GM23338 (cell line): Measurements from ENCODE around the gene MORC1. TPM values are rescaled to one million over a fixed set of nuclear protein-coding genes. Genes with fewer than 3 reads are reported as not detected.

Source experiments
- ATAC-seq: fragments of 200-7000 bp; cut with Tn5 transposase; 3 replicates; pipeline ENCODE4 v1.9.1; 2020
- DNase-seq: peaks from one replicate; pipeline ENCODE4 v3.0.0-alpha.2; 2015; ENCODE audit warnings: low spot score
- H2AFZ ChIP-seq: fragments of 200-600 bp; sonication (generic); 2 replicates; pipeline ENCODE4 v1.8.0; 2016; ENCODE audit warnings: antibody characterized with exemption, mild to moderate bottlenecking, moderate library complexity
- H3F3A ChIP-seq: fragments of 200-600 bp; sonication (generic); replicated peaks from 2 replicates; pipeline ENCODE4 v1.8.0; 2017; ENCODE audit warnings: antibody characterized with exemption, mixed run types, low read depth
- H3K27ac ChIP-seq: fragments of 200-600 bp; sonication (generic); 2 replicates; pipeline ENCODE4 v1.6.1; 2016; ENCODE audit warnings: low read depth
- H3K27me3 ChIP-seq: fragments of 200-600 bp; sonication (generic); 2 replicates; pipeline ENCODE4 v1.8.0; 2016; ENCODE audit warnings: mild to moderate bottlenecking, mixed run types, moderate library complexity; ENCODE audit not compliant: insufficient read depth
- H3K36me3 ChIP-seq: fragments of 200-600 bp; sonication (generic); 2 replicates; pipeline ENCODE4 v1.8.0; 2016; ENCODE audit warnings: mild to moderate bottlenecking; ENCODE audit not compliant: insufficient read depth
- H3K4me1 ChIP-seq: fragments of 200-600 bp; sonication (generic); 2 replicates; pipeline ENCODE4 v1.8.0; 2016; ENCODE audit warnings: mild to moderate bottlenecking, moderate library complexity; ENCODE audit not compliant: insufficient read depth
- H3K4me2 ChIP-seq: fragments of 200-600 bp; sonication (generic); 2 replicates; pipeline ENCODE4 v1.7.1; 2017; ENCODE audit warnings: mixed run types
- H3K4me3 ChIP-seq: fragments of 200-600 bp; sonication (generic); 2 replicates; pipeline ENCODE4 v1.6.1; 2016; ENCODE audit warnings: mixed run types
- H3K79me2 ChIP-seq: fragments of 200-600 bp; sonication (generic); replicated peaks from 2 replicates; pipeline ENCODE4 v1.8.0; 2017; ENCODE audit warnings: mild to moderate bottlenecking; ENCODE audit not compliant: insufficient read depth
- H3K9me2 ChIP-seq: fragments of 200-600 bp; sonication (generic); 2 replicates; pipeline ENCODE4 v1.8.0; 2017; ENCODE audit not compliant: insufficient read depth
- H4K20me1 ChIP-seq: fragments of 200-600 bp; sonication (generic); replicated peaks from 2 replicates; pipeline ENCODE4 v1.8.0; 2017; ENCODE audit warnings: mild to moderate bottlenecking; ENCODE audit not compliant: insufficient read depth
- H3K27ac Mint-ChIP-seq: 2 replicates; pipeline ENCODE4 v1.8.0; 2020; ENCODE audit warnings: inconsistent platforms, mild to moderate bottlenecking, moderate library complexity, mixed read lengths
- H3K27me3 Mint-ChIP-seq: 3 replicates; pipeline ENCODE4 v1.8.0; 2022; ENCODE audit warnings: low read depth, mild to moderate bottlenecking, moderate library complexity, mixed read lengths, inconsistent platforms; ENCODE audit not compliant: insufficient read depth, poor library complexity
- H3K36me3 Mint-ChIP-seq: 3 replicates; pipeline ENCODE4 v1.8.0; 2021; ENCODE audit warnings: low read depth, mild to moderate bottlenecking, inconsistent platforms, moderate library complexity, mixed read lengths
- H3K4me1 Mint-ChIP-seq: 3 replicates; pipeline ENCODE4 v1.8.0; 2020; ENCODE audit warnings: mild to moderate bottlenecking, inconsistent platforms, mixed read lengths
- H3K4me3 Mint-ChIP-seq: 3 replicates; pipeline ENCODE4 v1.8.0; 2021; ENCODE audit warnings: moderate library complexity, mild to moderate bottlenecking, inconsistent platforms, mixed read lengths
- H3K9me3 Mint-ChIP-seq: 3 replicates; pipeline ENCODE4 v1.8.0; 2020; ENCODE audit warnings: moderate library complexity, mild to moderate bottlenecking, inconsistent platforms, mixed read lengths
- CREB1 ChIP-seq: fragments of 250-450 bp; sonication (Bioruptor Pico); IDR thresholded peaks from 2 replicates; pipeline ENCODE4 v1.5.0; 2020; ENCODE audit warnings: low read depth, mild to moderate bottlenecking, moderate library complexity
- EZH2phosphoT487 ChIP-seq: fragments of 200-600 bp; sonication (generic); IDR thresholded peaks from one replicate; pipeline ENCODE4 v1.8.1; 2018; ENCODE audit warnings: antibody characterized with exemption; ENCODE audit not compliant: unreplicated experiment
- JUNB ChIP-seq: IDR thresholded peaks from one replicate; pipeline ENCODE4 v1.6.1; 2016; ENCODE audit warnings: antibody characterized with exemption; ENCODE audit not compliant: unreplicated experiment
- NANOG ChIP-seq: IDR thresholded peaks from 2 replicates; pipeline ENCODE4 v1.6.1; 2016; ENCODE audit warnings: antibody characterized with exemption, borderline replicate concordance
- POLR2AphosphoS5 ChIP-seq: IDR thresholded peaks from 2 replicates; pipeline ENCODE4 v1.6.1; 2016; ENCODE audit warnings: antibody characterized with exemption, low read depth
- STAT1 ChIP-seq: IDR thresholded peaks from one replicate; pipeline ENCODE4 v1.6.1; 2016; ENCODE audit warnings: antibody characterized with exemption; ENCODE audit not compliant: unreplicated experiment
- ZNF114 ChIP-seq: fragments of 250-450 bp; sonication (Bioruptor Pico); IDR thresholded peaks from 2 replicates; pipeline ENCODE4 v1.5.0; 2020; ENCODE audit warnings: mild to moderate bottlenecking, moderate library complexity
- ZNF331 ChIP-seq: fragments of 250-450 bp; sonication (Bioruptor Pico); IDR thresholded peaks from 2 replicates; pipeline ENCODE4 v1.5.0; 2020; ENCODE audit warnings: low read depth, mild to moderate bottlenecking, moderate library complexity
- polyA plus RNA-seq: library from polyadenylated mRNA; unstranded; fragments of >200 nt; fragmentation: Nextera tagmentation; extraction: Ambion mirVana; gene quantifications from 2 replicates; pipeline ENCODE4 v1.2.1, GENCODE V29; 2016
- total RNA-seq: library from RNA; depleted of rRNA; stranded (reverse); fragments of >200 nt; shearing (Covaris generic); gene quantifications from 2 replicates; pipeline ENCODE4 v1.2.3, GENCODE V29; 2014
- TF ChIP-seq, protein P1 (sequence below): IDR thresholded peaks from one replicate; pipeline ENCODE4 v1.6.1; 2018; ENCODE audit warnings: antibody characterized with exemption; ENCODE audit not compliant: unreplicated experiment
- TF ChIP-seq, protein P2 (sequence below): IDR thresholded peaks from 2 replicates; pipeline ENCODE4 v1.6.1; 2016; ENCODE audit warnings: antibody characterized with exemption
- TF ChIP-seq, protein P3 (sequence below): fragments of 250-450 bp; sonication (Bioruptor Pico); IDR thresholded peaks from 2 replicates; pipeline ENCODE4 v1.5.0; 2020; ENCODE audit warnings: mild to moderate bottlenecking, moderate library complexity

Gene MORC1
- total and polyA plus RNA-seq, 2 experiments from 2014 or later = not detected

DNA sequence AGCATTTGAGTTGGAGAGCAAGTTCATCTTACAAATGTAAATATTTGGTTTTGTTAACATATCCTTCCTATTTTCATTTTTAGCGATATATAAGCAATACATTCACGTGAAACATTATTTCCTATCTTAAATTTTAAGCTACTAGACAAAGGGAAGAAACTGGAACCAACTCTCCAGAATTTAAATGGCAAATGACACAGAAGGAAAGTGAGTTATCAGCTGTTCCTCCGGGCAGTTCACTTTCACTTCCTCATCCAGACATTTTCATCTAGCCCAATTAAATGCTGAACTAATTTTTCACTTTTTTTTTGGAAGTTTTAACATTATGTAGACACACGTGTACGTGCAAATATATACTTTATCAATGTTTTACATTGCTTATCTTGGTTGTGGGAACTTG lies 58.7 kb downstream of the MORC1 start (continued):
- TF ChIP-seq, protein P1, sequence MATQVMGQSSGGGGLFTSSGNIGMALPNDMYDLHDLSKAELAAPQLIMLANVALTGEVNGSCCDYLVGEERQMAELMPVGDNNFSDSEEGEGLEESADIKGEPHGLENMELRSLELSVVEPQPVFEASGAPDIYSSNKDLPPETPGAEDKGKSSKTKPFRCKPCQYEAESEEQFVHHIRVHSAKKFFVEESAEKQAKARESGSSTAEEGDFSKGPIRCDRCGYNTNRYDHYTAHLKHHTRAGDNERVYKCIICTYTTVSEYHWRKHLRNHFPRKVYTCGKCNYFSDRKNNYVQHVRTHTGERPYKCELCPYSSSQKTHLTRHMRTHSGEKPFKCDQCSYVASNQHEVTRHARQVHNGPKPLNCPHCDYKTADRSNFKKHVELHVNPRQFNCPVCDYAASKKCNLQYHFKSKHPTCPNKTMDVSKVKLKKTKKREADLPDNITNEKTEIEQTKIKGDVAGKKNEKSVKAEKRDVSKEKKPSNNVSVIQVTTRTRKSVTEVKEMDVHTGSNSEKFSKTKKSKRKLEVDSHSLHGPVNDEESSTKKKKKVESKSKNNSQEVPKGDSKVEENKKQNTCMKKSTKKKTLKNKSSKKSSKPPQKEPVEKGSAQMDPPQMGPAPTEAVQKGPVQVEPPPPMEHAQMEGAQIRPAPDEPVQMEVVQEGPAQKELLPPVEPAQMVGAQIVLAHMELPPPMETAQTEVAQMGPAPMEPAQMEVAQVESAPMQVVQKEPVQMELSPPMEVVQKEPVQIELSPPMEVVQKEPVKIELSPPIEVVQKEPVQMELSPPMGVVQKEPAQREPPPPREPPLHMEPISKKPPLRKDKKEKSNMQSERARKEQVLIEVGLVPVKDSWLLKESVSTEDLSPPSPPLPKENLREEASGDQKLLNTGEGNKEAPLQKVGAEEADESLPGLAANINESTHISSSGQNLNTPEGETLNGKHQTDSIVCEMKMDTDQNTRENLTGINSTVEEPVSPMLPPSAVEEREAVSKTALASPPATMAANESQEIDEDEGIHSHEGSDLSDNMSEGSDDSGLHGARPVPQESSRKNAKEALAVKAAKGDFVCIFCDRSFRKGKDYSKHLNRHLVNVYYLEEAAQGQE = no peak
- no peak for TF ChIP-seq STAT1
- TF ChIP-seq CREB1 = no peak
- no peak for TF ChIP-seq POLR2AphosphoS5
- TF ChIP-seq ZNF114 (CRISPR knock-in tag) = no peak

DNA sequence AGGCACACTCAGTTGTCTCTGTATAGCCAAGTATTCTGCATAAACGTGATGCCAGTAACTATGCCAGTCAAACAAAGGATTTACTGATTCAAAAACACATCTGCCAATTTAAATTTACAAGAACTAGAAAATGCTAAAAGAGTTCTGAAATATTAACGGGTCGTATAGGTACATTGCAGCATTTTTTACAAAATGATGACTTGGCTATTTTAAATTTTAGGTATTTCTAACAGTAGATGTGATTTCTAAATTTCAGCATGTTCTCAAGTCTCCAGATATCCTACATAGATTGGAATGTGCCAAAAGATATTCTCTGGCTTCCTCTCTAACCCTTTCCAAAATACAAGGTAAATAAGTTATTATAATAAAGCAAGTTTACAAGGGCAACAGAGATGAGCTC lies 60.3 kb downstream of the MORC1 start:
- no peaks in the 10 kb centered on the region for H3K9me3 Mint-ChIP-seq
- DNase-seq = no peak
- Histone ChIP-seq H3F3A (no peaks in the 10 kb centered on the region), H3K9me2 (no peaks in the 10 kb centered on the region), H3K4me2 (no peak overlapping the region), H2AFZ (no peak overlapping the region), H4K20me1 (no peaks in the 10 kb centered on the region), H3K27ac (no peak overlapping the region), H3K36me3 (no peaks in the 10 kb centered on the region), H3K4me3 (no peak overlapping the region), H3K4me1 (no peaks in the 10 kb centered on the region), H3K79me2 (no peaks in the 10 kb centered on the region), H3K27me3 (no peaks in the 10 kb centered on the region)
- no peaks in the 10 kb centered on the region for H3K36me3 Mint-ChIP-seq
- no peak for TF ChIP-seq NANOG
- TF ChIP-seq CREB1 = no peak
- no peak for TF ChIP-seq ZNF114 (CRISPR knock-in tag)
- TF ChIP-seq, protein P2, sequence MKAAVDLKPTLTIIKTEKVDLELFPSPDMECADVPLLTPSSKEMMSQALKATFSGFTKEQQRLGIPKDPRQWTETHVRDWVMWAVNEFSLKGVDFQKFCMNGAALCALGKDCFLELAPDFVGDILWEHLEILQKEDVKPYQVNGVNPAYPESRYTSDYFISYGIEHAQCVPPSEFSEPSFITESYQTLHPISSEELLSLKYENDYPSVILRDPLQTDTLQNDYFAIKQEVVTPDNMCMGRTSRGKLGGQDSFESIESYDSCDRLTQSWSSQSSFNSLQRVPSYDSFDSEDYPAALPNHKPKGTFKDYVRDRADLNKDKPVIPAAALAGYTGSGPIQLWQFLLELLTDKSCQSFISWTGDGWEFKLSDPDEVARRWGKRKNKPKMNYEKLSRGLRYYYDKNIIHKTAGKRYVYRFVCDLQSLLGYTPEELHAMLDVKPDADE = no peak
- TF ChIP-seq JUNB = no peak
- ATAC-seq = no peak
- H3K27me3 Mint-ChIP-seq = no peaks in the 10 kb centered on the region
- no peak overlapping the region for H3K4me3 Mint-ChIP-seq
- no peak overlapping the region for H3K27ac Mint-ChIP-seq
- H3K4me1 Mint-ChIP-seq = peaks cover 26% of the 10 kb centered on the region

DNA sequence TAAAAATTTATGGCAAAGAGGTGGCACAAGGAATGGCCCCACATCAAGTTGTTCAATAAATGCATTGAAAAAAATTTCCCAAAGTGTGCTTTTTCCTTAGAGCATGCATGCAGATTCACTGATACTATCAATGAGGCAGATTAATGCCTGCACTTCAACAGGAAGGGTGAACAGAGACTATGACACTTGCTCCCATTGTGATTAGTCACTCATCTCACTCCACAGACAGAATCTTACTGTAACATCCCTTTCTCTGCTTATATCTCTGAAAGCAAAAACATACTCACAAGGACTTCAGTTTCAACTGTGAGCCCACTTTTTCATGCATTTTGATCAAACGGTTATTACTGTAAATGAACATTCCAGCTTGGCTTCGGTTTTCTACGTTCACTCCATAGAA lies 60.9 kb downstream of the MORC1 start:
- no peaks in the 10 kb centered on the region for H4K20me1 ChIP-seq
- no peaks in the 10 kb centered on the region for H3K36me3 Mint-ChIP-seq
- no peak overlapping the region for H3K27ac ChIP-seq
- no peak overlapping the region for H2AFZ ChIP-seq
- no peaks in the 10 kb centered on the region for H3F3A ChIP-seq
- H3K4me2 ChIP-seq = no peak overlapping the region
- H3K4me1 ChIP-seq = no peaks in the 10 kb centered on the region
- DNase-seq (no peak), ATAC-seq (no peak)
- H3K4me1 Mint-ChIP-seq = peaks cover 26% of the 10 kb centered on the region
- no peak overlapping the region for H3K4me3 ChIP-seq
- no peaks in the 10 kb centered on the region for H3K27me3 Mint-ChIP-seq
- no peaks in the 10 kb centered on the region for H3K9me3 Mint-ChIP-seq
- no peaks in the 10 kb centered on the region for H3K27me3 ChIP-seq
- no peak overlapping the region for H3K4me3 Mint-ChIP-seq
- no peaks in the 10 kb centered on the region for H3K9me2 ChIP-seq
- no peaks in the 10 kb centered on the region for H3K36me3 ChIP-seq
- peak overlapping the region; percentile 65; the same call in 1 of the 2 replicates for H3K27ac Mint-ChIP-seq
- no peaks in the 10 kb centered on the region for H3K79me2 ChIP-seq
- TF ChIP-seq CREB1 (no peak), ZNF331 (no peak), JUNB (no peak), EZH2phosphoT487 (no peak)
- TF ChIP-seq, protein P3, sequence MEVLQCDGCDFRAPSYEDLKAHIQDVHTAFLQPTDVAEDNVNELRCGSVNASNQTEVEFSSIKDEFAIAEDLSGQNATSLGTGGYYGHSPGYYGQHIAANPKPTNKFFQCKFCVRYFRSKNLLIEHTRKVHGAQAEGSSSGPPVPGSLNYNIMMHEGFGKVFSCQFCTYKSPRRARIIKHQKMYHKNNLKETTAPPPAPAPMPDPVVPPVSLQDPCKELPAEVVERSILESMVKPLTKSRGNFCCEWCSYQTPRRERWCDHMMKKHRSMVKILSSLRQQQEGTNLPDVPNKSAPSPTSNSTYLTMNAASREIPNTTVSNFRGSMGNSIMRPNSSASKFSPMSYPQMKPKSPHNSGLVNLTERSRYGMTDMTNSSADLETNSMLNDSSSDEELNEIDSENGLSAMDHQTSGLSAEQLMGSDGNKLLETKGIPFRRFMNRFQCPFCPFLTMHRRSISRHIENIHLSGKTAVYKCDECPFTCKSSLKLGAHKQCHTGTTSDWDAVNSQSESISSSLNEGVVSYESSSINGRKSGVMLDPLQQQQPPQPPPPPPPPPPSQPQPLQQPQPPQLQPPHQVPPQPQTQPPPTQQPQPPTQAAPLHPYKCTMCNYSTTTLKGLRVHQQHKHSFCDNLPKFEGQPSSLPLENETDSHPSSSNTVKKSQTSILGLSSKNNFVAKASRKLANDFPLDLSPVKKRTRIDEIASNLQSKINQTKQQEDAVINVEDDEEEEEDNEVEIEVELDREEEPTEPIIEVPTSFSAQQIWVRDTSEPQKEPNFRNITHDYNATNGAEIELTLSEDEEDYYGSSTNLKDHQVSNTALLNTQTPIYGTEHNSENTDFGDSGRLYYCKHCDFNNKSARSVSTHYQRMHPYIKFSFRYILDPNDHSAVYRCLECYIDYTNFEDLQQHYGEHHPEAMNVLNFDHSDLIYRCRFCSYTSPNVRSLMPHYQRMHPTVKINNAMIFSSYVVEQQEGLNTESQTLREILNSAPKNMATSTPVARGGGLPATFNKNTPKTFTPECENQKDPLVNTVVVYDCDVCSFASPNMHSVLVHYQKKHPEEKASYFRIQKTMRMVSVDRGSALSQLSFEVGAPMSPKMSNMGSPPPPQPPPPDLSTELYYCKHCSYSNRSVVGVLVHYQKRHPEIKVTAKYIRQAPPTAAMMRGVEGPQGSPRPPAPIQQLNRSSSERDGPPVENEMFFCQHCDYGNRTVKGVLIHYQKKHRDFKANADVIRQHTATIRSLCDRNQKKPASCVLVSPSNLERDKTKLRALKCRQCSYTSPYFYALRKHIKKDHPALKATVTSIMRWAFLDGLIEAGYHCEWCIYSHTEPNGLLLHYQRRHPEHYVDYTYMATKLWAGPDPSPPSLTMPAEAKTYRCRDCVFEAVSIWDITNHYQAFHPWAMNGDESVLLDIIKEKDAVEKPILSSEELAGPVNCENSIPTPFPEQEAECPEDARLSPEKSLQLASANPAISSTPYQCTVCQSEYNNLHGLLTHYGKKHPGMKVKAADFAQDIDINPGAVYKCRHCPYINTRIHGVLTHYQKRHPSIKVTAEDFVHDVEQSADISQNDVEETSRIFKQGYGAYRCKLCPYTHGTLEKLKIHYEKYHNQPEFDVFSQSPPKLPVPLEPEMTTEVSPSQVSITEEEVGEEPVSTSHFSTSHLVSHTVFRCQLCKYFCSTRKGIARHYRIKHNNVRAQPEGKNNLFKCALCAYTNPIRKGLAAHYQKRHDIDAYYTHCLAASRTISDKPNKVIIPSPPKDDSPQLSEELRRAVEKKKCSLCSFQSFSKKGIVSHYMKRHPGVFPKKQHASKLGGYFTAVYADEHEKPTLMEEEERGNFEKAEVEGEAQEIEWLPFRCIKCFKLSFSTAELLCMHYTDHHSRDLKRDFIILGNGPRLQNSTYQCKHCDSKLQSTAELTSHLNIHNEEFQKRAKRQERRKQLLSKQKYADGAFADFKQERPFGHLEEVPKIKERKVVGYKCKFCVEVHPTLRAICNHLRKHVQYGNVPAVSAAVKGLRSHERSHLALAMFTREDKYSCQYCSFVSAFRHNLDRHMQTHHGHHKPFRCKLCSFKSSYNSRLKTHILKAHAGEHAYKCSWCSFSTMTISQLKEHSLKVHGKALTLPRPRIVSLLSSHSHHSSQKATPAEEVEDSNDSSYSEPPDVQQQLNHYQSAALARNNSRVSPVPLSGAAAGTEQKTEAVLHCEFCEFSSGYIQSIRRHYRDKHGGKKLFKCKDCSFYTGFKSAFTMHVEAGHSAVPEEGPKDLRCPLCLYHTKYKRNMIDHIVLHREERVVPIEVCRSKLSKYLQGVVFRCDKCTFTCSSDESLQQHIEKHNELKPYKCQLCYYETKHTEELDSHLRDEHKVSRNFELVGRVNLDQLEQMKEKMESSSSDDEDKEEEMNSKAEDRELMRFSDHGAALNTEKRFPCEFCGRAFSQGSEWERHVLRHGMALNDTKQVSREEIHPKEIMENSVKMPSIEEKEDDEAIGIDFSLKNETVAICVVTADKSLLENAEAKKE = no peak
